Measurements from ENCODE around the gene NKPD1. TPM values are rescaled to one million over a fixed set of nuclear protein-coding genes. Genes with fewer than 3 reads are reported as not detected.

Gene NKPD1
- total and polyA plus RNA-seq, 2 donors (not counting 3 experiments of a cell fraction or from before 2014, with no cell fraction given) = 0.04 TPM; not detected in 1

DNA sequence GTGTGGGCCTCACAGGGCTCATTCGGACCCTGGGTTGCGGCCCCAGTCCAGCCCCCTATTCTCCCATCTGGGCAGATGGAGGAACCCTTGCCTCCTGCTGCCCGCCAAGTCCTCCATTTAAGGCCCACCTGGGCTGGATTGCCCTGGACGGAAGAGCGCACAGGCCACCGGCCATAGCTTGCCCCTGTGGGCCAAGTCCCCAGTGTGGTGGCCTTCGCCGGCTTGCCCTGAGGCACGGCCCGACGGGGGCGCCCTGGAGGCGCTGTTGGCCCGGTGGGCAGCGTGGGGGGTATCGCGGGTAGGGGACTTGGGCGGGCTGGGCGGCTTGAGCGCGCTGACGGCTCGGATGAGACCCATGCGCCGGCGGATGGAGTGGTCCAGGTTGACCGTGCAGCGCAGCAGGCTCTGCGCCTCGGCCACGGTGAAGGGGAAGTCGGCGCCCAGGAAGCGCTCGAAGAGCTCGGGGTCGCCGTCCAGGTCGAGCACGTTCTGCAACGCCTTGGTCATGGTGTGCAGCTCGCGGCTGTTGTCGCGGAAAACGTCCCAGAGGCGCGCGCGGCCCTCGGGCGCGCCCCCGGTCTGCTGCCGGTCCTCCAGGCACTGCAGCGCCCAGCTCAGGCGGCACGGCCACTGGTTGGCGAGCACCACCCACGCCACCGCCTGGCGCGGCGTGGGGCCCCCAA is 8.8 kb downstream of the NKPD1 start:
- no peak overlapping the region for H3K4me2 ChIP-seq (ENCODE audit: insufficient read depth, low read length)
- H3K4me1 ChIP-seq (ENCODE audit: control insufficient read depth, extremely low read depth, insufficient read depth, low read length) = peaks cover 18% of the 10 kb centered on the region
- peaks cover 6 to 15% of the 10 kb centered on the region in 2 experiments for H3K27me3 ChIP-seq (ENCODE audit: control insufficient read depth in 2 of 2, insufficient read depth in 2 of 2, low read length in 2 of 2)
- H4K20me1 ChIP-seq (replicated peaks; ENCODE audit: control insufficient read depth, extremely low read depth, insufficient read depth, low read length) = no peaks in the 10 kb centered on the region
- H3K9ac ChIP-seq (replicated peaks; ENCODE audit: extremely low read depth, insufficient read depth, low read length) = no peak overlapping the region
- H3K4me3 ChIP-seq (replicated peaks in 1 of 3; ENCODE audit: insufficient read depth in 1 of 3, low read depth in 1 of 3, low read length in 3 of 3) = no peak overlapping the region
- FAIRE-seq (no peak), DNase-seq (ENCODE audit: low read depth, low spot score) (no peak)
- no peak overlapping the region for H2AFZ ChIP-seq (ENCODE audit: low read depth, low read length)
- no TSS peak for BruUV-seq (replicated peaks)
- CTCF ChIA-PET = interaction anchor here (0.8 to 1.3 kb wide), 3 partner anchors 13 to 27 kb away, joined by 3 to 5 read pairs (median 4); partner anchors contain the start of gene BLOC1S3
- POLR2A ChIA-PET = no interaction called here
- H3K36me3 ChIP-seq (ENCODE audit: control insufficient read depth in 2 of 2, extremely low read depth in 1 of 2, insufficient read depth in 2 of 2, low read length in 2 of 2) = no peaks in the 10 kb centered on the region
- dilution Hi-C loops (cut with MboI; ENCODE audit: extremely low pct_ligation_motif_present, low sequenced_read_pairs) (no loop called here), intact Hi-C loops (cut with micrococcal nuclease) (no loop called here)
- no peaks in the 10 kb centered on the region for H3K9me3 ChIP-seq (replicated peaks; ENCODE audit: control insufficient read depth, insufficient read depth, low read length)
- no peak overlapping the region for H3K27ac ChIP-seq (ENCODE audit: insufficient read depth, low read depth, low read length)
- H3K79me2 ChIP-seq (ENCODE audit: control insufficient read depth, insufficient read depth, low read length) = no peaks in the 10 kb centered on the region
- TF ChIP-seq JUN (IDR thresholded peaks at IDR 0.05; ENCODE audit: borderline replicate concordance, insufficient read depth, insufficient read length, low read depth) = no peak
- no peak for TF ChIP-seq POLR2A (IDR thresholded peaks at IDR 0.05; ENCODE audit: low read depth, low read length)
- TF ChIP-seq POLR2AphosphoS5 (IDR thresholded peaks at IDR 0.05; ENCODE audit: insufficient read depth, low read depth, low read length) = no peak
- no peak for TF ChIP-seq EZH2 (IDR thresholded peaks at IDR 0.05; ENCODE audit: borderline replicate concordance, low read depth, low read length, severe bottlenecking)
- TF ChIP-seq, protein P1, sequence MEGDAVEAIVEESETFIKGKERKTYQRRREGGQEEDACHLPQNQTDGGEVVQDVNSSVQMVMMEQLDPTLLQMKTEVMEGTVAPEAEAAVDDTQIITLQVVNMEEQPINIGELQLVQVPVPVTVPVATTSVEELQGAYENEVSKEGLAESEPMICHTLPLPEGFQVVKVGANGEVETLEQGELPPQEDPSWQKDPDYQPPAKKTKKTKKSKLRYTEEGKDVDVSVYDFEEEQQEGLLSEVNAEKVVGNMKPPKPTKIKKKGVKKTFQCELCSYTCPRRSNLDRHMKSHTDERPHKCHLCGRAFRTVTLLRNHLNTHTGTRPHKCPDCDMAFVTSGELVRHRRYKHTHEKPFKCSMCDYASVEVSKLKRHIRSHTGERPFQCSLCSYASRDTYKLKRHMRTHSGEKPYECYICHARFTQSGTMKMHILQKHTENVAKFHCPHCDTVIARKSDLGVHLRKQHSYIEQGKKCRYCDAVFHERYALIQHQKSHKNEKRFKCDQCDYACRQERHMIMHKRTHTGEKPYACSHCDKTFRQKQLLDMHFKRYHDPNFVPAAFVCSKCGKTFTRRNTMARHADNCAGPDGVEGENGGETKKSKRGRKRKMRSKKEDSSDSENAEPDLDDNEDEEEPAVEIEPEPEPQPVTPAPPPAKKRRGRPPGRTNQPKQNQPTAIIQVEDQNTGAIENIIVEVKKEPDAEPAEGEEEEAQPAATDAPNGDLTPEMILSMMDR (IDR thresholded peaks at IDR 0.05; ENCODE audit: extremely low read depth in 1 of 2, insufficient read depth in 1 of 2, low read depth in 1 of 2, low read length in 2 of 2) = peak in 1 of 2 donors; percentile 10
- TF ChIP-seq FOS (IDR thresholded peaks at IDR 0.05; ENCODE audit: borderline replicate concordance, insufficient read depth, low read length) = no peak
- TF ChIP-seq MYC (IDR thresholded peaks at IDR 0.05; ENCODE audit: low read depth, low read length) = no peak
- TF ChIP-seq GATA2 (IDR thresholded peaks at IDR 0.05; ENCODE audit: insufficient read depth, insufficient read length, low read depth, low read length) = no peak
- H3K9me1 ChIP-seq (replicated peaks; ENCODE audit: control insufficient read depth, extremely low read depth, insufficient read depth, low read length) = no peaks in the 10 kb centered on the region

Data from endothelial cell of umbilical vein (primary cell).